HG03139 (cell line): ENCODE results near the gene ANKS3.
A peak's percentile ranks its signal among the peaks of the same experiment; 100 is the strongest.

Source experiments
- ATAC-seq: cut with Tn5 transposase; IDR thresholded peaks from one replicate; pipeline ENCODE4 v1.9.1; 2021; ENCODE audit not compliant: unreplicated experiment

ANKS3 gene, protein sequence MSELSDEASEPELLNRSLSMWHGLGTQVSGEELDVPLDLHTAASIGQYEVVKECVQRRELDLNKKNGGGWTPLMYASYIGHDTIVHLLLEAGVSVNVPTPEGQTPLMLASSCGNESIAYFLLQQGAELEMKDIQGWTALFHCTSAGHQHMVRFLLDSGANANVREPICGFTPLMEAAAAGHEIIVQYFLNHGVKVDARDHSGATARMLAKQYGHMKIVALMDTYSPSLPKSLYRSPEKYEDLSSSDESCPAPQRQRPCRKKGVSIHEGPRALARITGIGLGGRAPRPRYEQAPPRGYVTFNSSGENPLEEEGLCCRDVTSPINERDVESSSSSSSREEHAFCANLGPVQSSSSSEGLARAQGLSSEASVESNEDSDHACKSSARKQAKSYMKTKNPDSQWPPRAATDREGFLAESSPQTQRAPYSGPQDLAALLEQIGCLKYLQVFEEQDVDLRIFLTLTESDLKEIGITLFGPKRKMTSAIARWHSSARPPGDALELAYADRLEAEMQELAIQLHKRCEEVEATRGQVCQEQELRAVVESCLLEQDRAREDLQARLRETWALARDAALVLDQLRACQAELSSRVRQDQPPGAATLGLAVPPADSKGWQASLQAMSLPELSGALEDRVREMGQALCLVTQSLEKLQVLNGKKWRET

DNA sequence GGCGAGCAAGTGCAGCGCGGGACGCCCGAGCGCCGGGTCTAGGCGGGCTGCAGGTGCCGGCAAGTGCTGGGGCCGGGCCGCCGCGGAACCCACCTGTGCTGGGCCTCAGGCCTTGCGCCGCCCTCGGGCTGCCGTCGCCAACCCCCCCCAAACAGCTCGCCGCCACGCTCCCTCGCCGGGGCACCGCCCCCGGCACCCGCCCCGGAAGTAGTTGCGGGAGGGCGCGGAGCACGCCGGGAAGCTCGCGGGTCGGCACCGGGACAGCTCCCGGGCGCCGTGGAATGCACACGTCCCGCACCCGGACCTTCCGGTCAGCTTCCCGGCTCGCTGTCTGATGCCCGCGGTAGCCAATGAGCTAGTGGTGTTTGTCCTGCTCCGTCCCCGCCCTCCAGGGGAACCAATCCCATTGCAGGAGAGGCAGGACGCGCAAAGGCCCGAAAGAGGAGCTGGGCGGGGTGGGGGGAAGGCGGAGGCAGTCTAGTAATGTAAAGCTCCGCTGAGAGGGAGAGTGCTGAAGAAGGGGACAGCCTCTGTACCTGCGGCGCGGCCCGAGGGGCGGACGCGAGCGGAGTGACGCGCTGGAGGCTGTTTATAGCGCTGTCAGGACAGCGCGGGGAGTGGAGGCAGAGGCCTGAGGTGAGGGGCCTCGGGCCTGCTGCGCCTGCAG is at the start of gene ANKS3, which contains the start of gene DNAAF8:
ANKS3 (minus strand) TSS at position 209 of the 667 bp plus-strand sequence. CDS start 4,122 bp downstream, outside the sequence.
DNAAF8 (plus strand) TSS at position 475 of the 667 bp plus-strand sequence. CDS start 1,978 bp downstream, outside the sequence.
- ATAC-seq: peak; percentile 73

DNA sequence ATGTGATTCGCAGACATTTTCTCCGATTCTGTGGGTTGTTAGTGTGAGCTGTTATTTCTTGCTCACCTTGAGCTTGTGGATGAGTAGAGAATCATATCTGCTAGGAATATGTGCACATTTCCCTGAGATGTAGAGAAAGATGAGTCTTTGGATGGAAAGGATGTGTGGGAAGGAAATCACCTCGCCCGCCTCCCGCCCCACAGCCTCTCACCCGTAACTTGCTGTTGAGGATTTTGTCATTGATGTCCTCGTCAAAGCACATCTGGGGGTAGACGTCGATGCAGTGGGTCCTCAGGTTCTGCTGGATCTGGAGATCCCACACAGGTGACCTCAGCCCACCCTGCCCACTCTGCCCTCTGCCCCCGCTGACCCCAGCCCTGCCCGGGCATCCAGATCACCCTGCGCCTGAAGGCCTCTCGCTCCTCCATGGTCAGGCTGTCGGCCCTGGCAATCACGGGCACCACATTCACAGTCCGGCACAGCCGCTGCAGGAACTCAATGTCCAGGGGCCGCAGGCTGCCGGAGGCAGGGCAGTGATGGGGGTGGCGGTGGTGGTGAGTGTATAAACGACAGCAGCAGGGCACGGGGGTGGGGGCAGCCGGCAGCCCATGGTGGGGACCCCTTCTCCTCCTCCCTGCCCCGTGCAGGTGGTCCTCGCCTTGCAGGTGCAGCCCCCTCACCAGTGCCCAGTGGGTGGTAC is 49.3 kb upstream of the ANKS3 start:
- no peak for ATAC-seq

DNA sequence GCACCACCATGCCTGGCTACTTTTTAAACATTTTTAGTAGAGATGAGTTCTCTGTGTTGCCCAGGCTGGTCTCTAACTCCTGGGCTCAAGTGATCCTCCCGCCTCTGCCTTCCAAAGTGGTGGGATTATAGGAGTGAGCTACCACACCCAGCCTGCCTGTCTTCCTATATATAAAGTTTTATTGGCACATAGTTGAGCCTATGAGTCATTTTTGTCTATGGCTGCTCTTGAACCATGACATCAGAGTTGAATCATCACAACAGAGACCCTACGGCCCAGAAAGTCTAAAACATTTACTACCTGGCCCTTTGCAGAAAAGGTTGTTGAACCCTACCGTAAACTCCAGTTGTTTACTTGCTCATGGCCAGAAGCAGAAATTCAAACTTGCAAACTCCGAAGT is 46.2 kb upstream of the ANKS3 start:
- ATAC-seq: no peak

DNA sequence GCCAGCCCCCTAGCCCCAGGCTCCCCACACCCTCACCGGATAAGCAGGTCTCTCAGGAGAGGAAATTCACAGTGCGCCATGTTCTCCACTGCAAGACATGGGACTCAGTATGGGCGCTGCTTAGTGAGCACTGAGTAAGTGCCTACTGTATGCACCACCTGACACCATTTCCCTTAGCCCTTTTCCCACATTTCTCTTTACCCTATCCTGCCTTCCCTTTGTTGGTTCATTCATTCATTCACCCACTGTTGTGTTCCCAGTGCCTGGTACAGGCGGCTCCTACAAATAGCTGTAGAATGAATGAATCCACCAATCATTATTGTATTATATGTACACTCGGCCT is 44.0 kb upstream of the ANKS3 start:
- ATAC-seq: no peak

- ATAC-seq: no peak
Observed at GRCh38 chr16:4777339-4778049, 43.4 kb upstream of the ANKS3 start.

- ATAC-seq: no peak
Observed at GRCh38 chr16:4776141-4776705, 42.2 kb upstream of the ANKS3 start.

DNA sequence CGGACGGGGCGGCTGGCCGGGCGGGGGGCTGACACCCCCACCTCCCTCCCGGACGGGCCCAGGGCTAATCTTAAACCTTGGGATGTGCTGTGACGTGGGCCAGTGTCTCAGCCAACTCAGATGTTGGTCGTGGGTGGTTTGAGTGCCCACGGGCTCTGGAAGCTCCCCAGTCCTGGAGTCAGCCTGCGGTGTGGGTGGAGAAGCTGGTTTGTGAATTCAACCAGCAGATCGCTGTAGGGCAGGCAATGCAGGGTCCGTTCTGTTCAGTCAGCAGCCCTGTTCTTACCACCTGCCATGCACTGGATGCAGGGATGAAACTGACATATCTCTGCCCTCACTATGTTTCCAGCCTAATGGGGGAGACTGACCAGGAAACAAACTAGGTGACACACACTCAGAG is 40.9 kb upstream of the ANKS3 start:
- ATAC-seq: no peak

DNA sequence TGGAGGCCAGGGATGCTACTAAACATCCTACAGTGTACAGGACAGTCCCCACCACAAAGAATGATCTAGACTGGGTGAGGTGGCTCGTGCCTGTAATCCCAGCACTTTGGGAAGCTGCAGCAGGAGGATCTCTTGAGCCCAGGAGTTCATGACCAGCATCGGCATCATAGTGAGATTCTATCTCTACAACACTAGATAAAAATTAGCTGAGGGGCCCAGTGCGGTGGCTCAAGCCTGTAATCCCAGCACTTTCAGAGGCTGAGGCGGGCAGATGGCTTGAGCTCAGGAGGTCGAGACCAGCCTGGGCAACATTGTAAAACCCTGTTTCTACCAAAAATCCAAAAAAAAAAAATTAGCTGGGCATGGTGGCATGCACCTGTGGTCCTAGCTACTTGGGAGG is 38.3 kb upstream of the ANKS3 start:
- ATAC-seq: no peak

DNA sequence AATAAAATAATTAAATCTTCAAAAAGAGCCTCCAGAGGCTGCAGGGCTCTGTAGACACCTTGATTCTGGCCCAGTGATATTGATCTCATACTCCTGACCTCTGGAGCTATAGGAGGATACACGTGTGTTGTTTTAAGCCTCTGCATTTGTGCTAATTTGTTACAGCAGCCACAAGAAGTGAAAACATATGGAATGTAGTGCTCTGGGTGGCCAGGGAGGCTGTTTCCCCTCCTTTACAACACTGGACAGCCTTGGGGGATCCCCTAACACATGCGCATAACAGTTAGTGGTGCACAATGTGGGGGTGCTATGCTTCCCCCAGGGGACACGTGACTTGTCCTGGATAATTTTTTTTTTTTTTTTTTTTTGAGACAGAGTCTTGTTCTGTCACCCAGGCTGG is 37.6 kb upstream of the ANKS3 start:
- ATAC-seq: no peak

- no peak for ATAC-seq
Observed at GRCh38 chr16:4769306-4769638, 35.2 kb upstream of the ANKS3 start.

DNA sequence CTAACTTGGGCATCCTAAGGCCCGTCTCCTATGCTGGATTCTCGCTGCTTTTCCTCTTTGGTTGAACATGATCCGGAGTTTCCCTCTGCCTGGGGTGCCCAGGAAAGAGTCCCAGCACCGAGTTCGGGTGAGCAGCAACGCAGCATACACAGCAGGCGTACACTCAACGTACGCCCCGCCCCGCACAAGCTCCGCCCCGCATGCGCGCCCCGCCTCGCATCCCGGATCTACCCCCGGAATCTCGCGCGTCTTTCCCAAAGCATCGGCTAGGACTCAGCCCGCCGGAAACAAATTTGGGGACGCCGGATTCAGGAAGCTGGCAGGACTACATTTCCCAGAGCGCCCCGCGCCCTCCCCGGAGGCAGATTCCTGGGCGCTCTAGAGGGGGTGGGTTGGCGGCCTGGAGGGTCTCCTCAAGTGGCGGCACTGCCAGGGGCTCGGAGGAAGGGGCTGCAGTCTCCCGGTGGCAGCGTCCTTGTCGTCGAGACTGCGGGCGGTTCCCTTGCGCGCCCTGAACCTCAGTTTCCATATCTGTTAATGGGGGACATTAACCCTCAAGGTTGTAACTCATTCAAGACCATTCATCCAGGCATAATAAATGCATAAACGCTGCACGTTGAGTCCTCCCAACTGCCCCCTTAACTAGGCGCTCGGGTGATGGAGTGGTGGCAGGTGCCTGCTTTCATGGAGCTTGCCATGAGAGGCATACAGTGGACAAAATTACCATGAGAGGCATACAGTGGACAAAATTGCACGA is 34.7 kb upstream of the ANKS3 start:
- ATAC-seq: peak; percentile 67

DNA sequence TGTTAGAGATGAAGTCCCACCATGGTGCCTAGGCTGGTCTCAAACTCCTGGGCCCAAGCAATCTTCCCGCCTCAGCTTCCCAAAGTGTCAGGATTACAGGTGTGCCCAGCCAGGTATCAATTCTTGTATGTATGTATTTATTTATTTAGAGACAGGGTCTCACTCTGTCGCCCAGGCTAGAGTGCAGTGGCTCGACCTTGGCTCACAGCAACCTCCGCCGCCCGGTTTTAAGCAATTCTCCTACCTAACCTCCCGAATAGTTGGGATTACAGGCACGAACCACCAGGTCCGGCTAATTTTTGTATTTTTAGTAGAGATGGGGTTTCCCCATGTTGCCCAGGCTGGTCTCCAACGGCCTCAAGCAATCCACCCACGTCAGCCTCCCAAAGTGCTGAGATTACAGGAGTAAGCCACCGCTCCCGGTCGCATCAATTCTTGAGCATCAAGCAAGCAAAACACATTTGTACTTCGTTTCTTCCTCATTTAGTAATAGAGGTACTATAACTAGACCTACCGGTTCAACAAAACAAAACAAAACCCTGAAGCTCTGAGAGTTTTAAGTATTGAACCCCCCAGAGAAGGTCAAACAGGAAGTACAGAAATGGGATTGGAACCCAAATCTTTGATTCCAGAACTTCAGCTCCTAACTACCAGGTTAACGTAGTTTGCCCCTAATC is 33.9 kb upstream of the ANKS3 start:
- ATAC-seq: no peak

GRCh38 chr16:4766875-4767628 is 33.0 kb upstream of the ANKS3 start, which contains the start of gene ZNF500:
Gene ZNF500 (minus strand): TSS chr16:4767162. CDS start chr16:4765978, 1,184 bp downstream.
- ATAC-seq: peak; percentile 67

GRCh38 chr16:4765511-4766474 is 31.7 kb upstream of the ANKS3 start:
- ATAC-seq: no peak

DNA sequence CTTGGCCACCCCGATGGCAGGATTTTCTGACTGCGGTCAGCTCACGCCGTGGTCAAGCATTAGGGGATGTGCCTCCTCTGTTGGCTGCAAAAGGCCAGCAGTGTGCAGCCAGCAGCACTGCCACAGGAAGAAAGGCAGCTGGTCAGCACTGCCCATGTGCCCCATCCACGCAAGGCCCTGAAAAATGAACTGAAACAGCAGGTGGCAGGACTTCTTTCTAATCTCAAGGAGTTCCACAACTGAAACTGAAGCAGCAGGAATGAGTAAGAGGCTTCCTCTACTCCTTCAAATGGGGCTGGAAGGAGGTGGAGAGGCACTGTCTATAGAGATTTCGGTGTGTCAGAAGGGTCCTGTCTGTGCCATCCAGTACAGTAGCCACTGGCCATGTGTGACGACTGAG is 29.7 kb upstream of the ANKS3 start:
- no peak for ATAC-seq

- no peak for ATAC-seq
Observed at GRCh38 chr16:4762205-4762604, 28.1 kb upstream of the ANKS3 start.

DNA sequence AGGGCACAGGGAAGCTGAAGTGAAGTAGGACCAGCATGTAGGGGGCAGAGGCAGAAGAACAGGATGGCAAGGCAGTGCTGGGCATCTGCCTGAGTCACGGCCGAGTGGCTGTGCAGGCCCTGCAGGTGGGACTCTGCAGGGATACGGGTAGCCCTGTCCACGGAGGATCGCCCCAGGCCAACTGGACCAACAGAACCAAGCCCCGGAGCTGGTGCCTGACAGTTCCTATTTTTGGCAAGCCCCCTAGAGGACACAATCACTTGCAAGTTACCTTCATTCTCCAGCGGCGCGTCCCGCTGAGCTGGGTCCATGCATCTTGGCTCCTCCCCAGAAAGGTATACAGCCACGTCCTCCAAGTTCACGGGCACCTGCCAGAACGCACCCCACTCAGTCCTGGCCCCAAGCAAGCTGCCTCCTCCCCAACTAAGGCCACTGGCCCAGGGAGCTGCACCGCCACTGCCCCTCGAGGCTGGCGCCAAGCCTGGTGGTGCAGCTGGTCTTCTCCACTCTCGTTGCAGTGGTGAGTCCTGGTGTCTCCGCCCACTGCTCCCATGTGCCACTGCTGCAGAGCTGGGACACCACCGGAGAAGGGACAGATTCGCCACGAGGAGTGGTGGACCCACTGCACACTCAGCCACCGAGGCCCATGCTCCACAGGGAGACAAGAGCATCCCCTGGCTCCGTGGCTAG is 26.3 kb upstream of the ANKS3 start:
- no peak for ATAC-seq
